GM12891 (cell line): ENCODE measurements around the gene CACNG5.

Experiments used
- POLR2A ChIP-seq: IDR thresholded peaks from 2 replicates; pipeline ENCODE4 v1.6.1; 2011; ENCODE audit warnings: low read depth, low read length, control low read depth
- POLR2AphosphoS5 ChIP-seq: IDR thresholded peaks from 2 replicates; pipeline ENCODE4 v1.6.1; 2011; ENCODE audit warnings: low read depth, low read length, control low read depth
- POU2F2 ChIP-seq: IDR thresholded peaks from 2 replicates; pipeline ENCODE4 v1.6.1; 2011; ENCODE audit warnings: low read depth, mild to moderate bottlenecking, control low read depth, low read length, moderate library complexity
- SPI1 ChIP-seq: IDR thresholded peaks from 2 replicates; pipeline ENCODE4 v1.6.1; 2011; ENCODE audit warnings: low read depth, low read length, control low read depth
- TAF1 ChIP-seq: IDR thresholded peaks from 2 replicates; pipeline ENCODE4 v1.6.1; 2011; ENCODE audit warnings: low read depth, low read length, control low read depth

DNA sequence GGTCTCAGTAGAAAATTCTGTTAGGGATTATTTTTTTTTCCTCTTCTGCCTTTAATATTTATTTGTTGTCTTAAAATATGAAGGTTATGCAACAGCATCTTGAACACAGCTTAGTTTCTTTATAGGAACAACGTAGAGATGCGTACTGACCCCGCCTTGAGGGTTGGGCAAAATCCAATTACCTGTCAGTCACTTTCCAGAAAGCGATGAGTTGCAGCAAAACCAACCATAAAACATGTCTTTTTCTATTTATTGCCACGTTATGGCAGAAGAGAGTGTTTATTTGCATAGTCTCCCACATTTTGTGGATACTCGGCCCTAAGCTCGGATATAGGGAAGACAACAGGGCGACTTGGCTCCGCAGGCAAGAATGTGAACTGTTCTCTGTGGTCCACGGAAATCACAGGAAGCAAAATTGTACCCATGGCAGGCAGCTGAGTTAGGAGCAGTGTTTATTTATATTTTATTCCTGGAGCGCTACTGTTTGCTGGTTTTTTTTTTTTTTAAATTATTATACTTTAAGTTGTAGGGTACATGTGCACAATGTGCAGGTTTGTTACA is 44.3 kb upstream of the CACNG5 start:
- no peak for TF ChIP-seq POU2F2
- no peak for TF ChIP-seq POLR2A
- no peak for TF ChIP-seq POLR2AphosphoS5
- no peak for TF ChIP-seq SPI1
- no peak for TF ChIP-seq TAF1
